Measurements from ENCODE around the gene C12orf76. TPM values are rescaled to one million over a fixed set of nuclear protein-coding genes. Genes with fewer than 3 reads are reported as not detected.
"Not testable (repeated sequence)": the region's sequence is repeated elsewhere in the genome, so short reads cannot be mapped to it uniquely, and the experiment has no call there.

The C12orf76 gene
- total RNA-seq, 4 donors from 2014 or later, result 3.0 to 22.8 (median 8.0) TPM

- ATAC-seq (no peak), DNase-seq (no peak)
- Histone ChIP-seq H3K4me3 (no peak overlapping the region), H3K4me1 (no peaks in the 10 kb centered on the region), H3K36me3 (peaks cover 0 to 56% of the 10 kb centered on the region in 2 donors), H3K9me3 (no peaks in the 10 kb centered on the region), H3K27me3 (no peaks in the 10 kb centered on the region), H3K27ac (no peak overlapping the region)
- in situ Hi-C loops (cut with MboI; ENCODE audit: low sequenced_read_pairs in 4 of 4) (no loop called here), intact Hi-C loops (cut with DNase I; ENCODE audit: low total_unique reads) (no loop called here)
- no peak for TF ChIP-seq CTCF (IDR thresholded peaks at IDR 0.05 in 4 of 5, conservative IDR thresholded peaks at IDR 0.05 in 1 of 5)
- TF ChIP-seq POLR2A (IDR thresholded peaks at IDR 0.05), result no peak
These were observed 35.7 kb downstream of the C12orf76 start for GRCh38 chr12:110012659-110013058.

- Histone ChIP-seq H3K36me3 (peaks cover 0 to 51% of the 10 kb centered on the region in 2 donors), H3K9me3 (no peaks in the 10 kb centered on the region), H3K4me1 (no peaks in the 10 kb centered on the region), H3K4me3 (no peak overlapping the region), H3K27me3 (no peaks in the 10 kb centered on the region), H3K27ac (no peak overlapping the region)
- intact Hi-C loops (cut with DNase I; ENCODE audit: low total_unique reads) (no loop called here), in situ Hi-C loops (cut with MboI; ENCODE audit: low sequenced_read_pairs in 4 of 4) (no loop called here)
- ATAC-seq, result no peak
- no peak for DNase-seq
- TF ChIP-seq POLR2A (IDR thresholded peaks at IDR 0.05) (no peak), CTCF (IDR thresholded peaks at IDR 0.05 in 4 of 5, conservative IDR thresholded peaks at IDR 0.05 in 1 of 5) (no peak)
These were observed 36.2 kb downstream of the C12orf76 start for GRCh38 chr12:110012137-110012536.

- DNase-seq, result no peak
- intact Hi-C loops (cut with DNase I; ENCODE audit: low total_unique reads), result no loop called here
- Histone ChIP-seq H3K36me3 (peaks cover 0 to 40% of the 10 kb centered on the region in 2 donors), H3K9me3 (no peaks in the 10 kb centered on the region), H3K27ac (no peak overlapping the region), H3K27me3 (no peaks in the 10 kb centered on the region), H3K4me3 (no peak overlapping the region), H3K4me1 (peaks cover 0 to 3% of the 10 kb centered on the region in 2 donors)
- TF ChIP-seq POLR2A (IDR thresholded peaks at IDR 0.05), result no peak
- TF ChIP-seq CTCF (IDR thresholded peaks at IDR 0.05 in 4 of 5, conservative IDR thresholded peaks at IDR 0.05 in 1 of 5), result no peak
- in situ Hi-C loops (cut with MboI; ENCODE audit: low sequenced_read_pairs in 4 of 4), result no loop called here
- ATAC-seq, result no peak
These were observed 37.2 kb downstream of the C12orf76 start for GRCh38 chr12:110010853-110011723.

GRCh38 chr12:110008681-110009398 is 39.5 kb downstream of the C12orf76 start:
- H3K4me3 ChIP-seq; intact Hi-C loops (cut with DNase I; ENCODE audit: low total_unique reads); H3K27ac ChIP-seq; H3K27me3 ChIP-seq; H3K4me1 ChIP-seq; in situ Hi-C loops (cut with MboI; ENCODE audit: low sequenced_read_pairs in 4 of 4); ATAC-seq; DNase-seq; H3K9me3 ChIP-seq: not testable (repeated sequence)
- H3K36me3 ChIP-seq, result peaks cover 0 to 19% of the 10 kb centered on the region in 2 donors

- Histone ChIP-seq H3K27me3 (no peaks in the 10 kb centered on the region), H3K27ac (no peak overlapping the region), H3K9me3 (no peaks in the 10 kb centered on the region), H3K4me3 (no peak overlapping the region), H3K4me1 (peaks cover under 1 to 3% of the 10 kb centered on the region in 2 donors), H3K36me3 (peaks cover 0 to 10% of the 10 kb centered on the region in 2 donors)
- TF ChIP-seq POLR2A (IDR thresholded peaks at IDR 0.05) (no peak), CTCF (IDR thresholded peaks at IDR 0.05 in 4 of 5, conservative IDR thresholded peaks at IDR 0.05 in 1 of 5) (no peak)
- in situ Hi-C loops (cut with MboI; ENCODE audit: low sequenced_read_pairs in 4 of 4), result no loop called here
- intact Hi-C loops (cut with DNase I; ENCODE audit: low total_unique reads), result no loop called here
- ATAC-seq (no peak), DNase-seq (no peak)
These were observed 40.4 kb downstream of the C12orf76 start for GRCh38 chr12:110007881-110008280.
